ENCODE results near the gene SOCS2.
"Not testable (repeated sequence)": the region's sequence is repeated elsewhere in the genome, so short reads cannot be mapped to it uniquely, and the experiment has no call there.

The SOCS2 gene

GRCh38 chr12:93571925-93572711, at the start of gene SOCS2:
TSS of gene SOCS2 (plus strand) at chr12:93572675. CDS start at chr12:93572898, 223 bp downstream.
- DNase-seq (ENCODE audit: low spot score), result peak; percentile 79

GRCh38 chr12:93524386-93525133, 47.9 kb upstream of the SOCS2 start:
- DNase-seq (ENCODE audit: low spot score), result no peak

GRCh38 chr12:93526786-93527428, 45.6 kb upstream of the SOCS2 start:
- DNase-seq (ENCODE audit: low spot score), result no peak

- DNase-seq (ENCODE audit: low spot score), result no peak
Measured at GRCh38 chr12:93530358-93530757, 42.1 kb upstream of the SOCS2 start.

GRCh38 chr12:93533310-93533709, 39.2 kb upstream of the SOCS2 start:
- no peak for DNase-seq (ENCODE audit: low spot score)

- DNase-seq (ENCODE audit: low spot score), result no peak
Measured at GRCh38 chr12:93536111-93536765, 36.2 kb upstream of the SOCS2 start.

GRCh38 chr12:93536766-93537488, 35.5 kb upstream of the SOCS2 start:
- DNase-seq (ENCODE audit: low spot score), result no peak

- DNase-seq (ENCODE audit: low spot score), result no peak
Measured at GRCh38 chr12:93537769-93538168, 34.7 kb upstream of the SOCS2 start.

- no peak for DNase-seq (ENCODE audit: low spot score)
Measured at GRCh38 chr12:93539821-93540220, 32.7 kb upstream of the SOCS2 start.

- no peak for DNase-seq (ENCODE audit: low spot score)
Measured at GRCh38 chr12:93540466-93540865, 32.0 kb upstream of the SOCS2 start.

GRCh38 chr12:93541578-93542225, 30.8 kb upstream of the SOCS2 start:
- DNase-seq (ENCODE audit: low spot score), result no peak

- DNase-seq (ENCODE audit: low spot score), result no peak
Measured at GRCh38 chr12:93547778-93548177, 24.7 kb upstream of the SOCS2 start.

GRCh38 chr12:93549174-93549573, 23.3 kb upstream of the SOCS2 start:
- DNase-seq (ENCODE audit: low spot score), result no peak

- no peak for DNase-seq (ENCODE audit: low spot score)
Measured at GRCh38 chr12:93550748-93551611, 21.5 kb upstream of the SOCS2 start.

GRCh38 chr12:93552427-93552826, 20.0 kb upstream of the SOCS2 start:
- no peak for DNase-seq (ENCODE audit: low spot score)

- not testable (repeated sequence) for DNase-seq (ENCODE audit: low spot score)
Measured at GRCh38 chr12:93557879-93558278, 14.6 kb upstream of the SOCS2 start.

- not testable (repeated sequence) for DNase-seq (ENCODE audit: low spot score)
Measured at GRCh38 chr12:93558685-93559084, 13.8 kb upstream of the SOCS2 start.

- DNase-seq (ENCODE audit: low spot score), result no peak
Measured at GRCh38 chr12:93563807-93564538, 8.5 kb upstream of the SOCS2 start.

- DNase-seq (ENCODE audit: low spot score), result no peak
Measured at GRCh38 chr12:93565760-93566159, 6.7 kb upstream of the SOCS2 start.

Measured in D341Med (cell line).